ENCODE data around the gene NTSR1. TPM values are rescaled to one million over a fixed set of nuclear protein-coding genes. Genes with fewer than 3 reads are reported as not detected.

NTSR1 gene
- polyA plus RNA-seq, 4 donors, result 0.99 to 1.6 (median 1.5) TPM

GRCh38 chr20:62706857-62707256, 1.8 kb upstream of the NTSR1 start:
- DNase-seq (ENCODE audit: low read depth in 4 of 4, low spot score in 2 of 4), result no peak

- no peak for DNase-seq (ENCODE audit: low read depth in 4 of 4, low spot score in 2 of 4)
Measured at GRCh38 chr20:62707276-62707920, 1.2 kb upstream of the NTSR1 start.

GRCh38 chr20:62707921-62708521, 615 bp upstream of the NTSR1 start:
- DNase-seq (ENCODE audit: low read depth in 4 of 4, low spot score in 2 of 4), result no peak

- no peak for DNase-seq (ENCODE audit: low read depth in 4 of 4, low spot score in 2 of 4)
Measured at GRCh38 chr20:62709537-62709905, 885 bp downstream of the NTSR1 start.

DNA sequence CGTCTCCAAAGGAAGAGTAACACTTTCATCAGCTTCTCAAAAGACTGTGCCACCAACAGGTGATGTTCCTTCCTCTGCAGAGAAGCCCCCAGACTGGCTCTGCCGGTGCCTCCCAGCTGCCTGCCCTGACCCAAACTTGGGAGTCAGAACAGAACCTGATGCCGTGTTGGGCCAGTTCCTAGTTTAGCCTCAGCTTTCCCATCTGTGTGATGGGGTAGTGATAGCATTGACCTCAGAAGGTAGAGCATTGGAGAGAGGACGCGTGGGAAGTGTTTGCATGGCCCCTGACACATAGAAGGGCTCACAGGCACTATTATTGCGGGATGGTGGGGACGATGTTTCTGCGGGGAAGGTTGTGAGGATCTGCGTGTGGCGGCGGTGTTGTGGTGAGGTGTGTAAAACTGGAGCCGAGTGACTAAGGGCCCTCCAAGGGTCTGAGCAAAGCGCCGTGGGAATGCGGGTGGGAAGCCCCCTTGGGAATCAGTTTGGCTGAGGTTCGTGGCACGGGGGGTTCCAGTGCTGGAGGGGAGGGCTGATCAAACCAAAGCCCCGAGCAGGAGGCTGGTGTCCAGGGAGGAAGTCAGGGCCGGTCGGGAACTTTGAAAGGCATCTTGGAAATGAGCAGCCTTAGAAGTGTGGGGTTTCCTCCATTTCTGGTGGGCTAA, 1.7 kb downstream of the NTSR1 start:
- no peak for DNase-seq (ENCODE audit: low read depth in 4 of 4, low spot score in 2 of 4)

- DNase-seq (ENCODE audit: low read depth in 4 of 4, low spot score in 2 of 4), result no peak
Measured at GRCh38 chr20:62710886-62711702, 2.5 kb downstream of the NTSR1 start.

DNA sequence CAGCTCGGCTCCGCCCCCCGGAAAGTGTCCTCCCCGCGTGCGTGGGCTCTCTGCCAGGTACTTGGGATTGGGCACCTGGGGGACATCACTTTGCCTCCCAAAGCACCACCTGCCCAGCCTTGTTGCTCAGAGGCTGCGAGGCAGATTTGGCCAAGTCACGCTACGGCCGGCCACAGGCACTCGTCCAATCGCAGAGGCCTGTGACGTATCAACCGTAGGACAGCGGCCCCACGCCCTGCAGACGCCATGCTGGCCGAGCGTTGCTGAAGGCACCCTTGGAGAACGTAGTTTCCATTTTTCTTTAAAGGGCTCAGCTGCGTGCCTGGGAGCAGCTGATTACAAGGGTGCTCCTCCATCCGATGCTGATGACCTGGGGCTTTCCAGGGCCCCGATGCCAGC, 3.1 kb downstream of the NTSR1 start:
- DNase-seq (ENCODE audit: low read depth in 4 of 4, low spot score in 2 of 4), result no peak

DNA sequence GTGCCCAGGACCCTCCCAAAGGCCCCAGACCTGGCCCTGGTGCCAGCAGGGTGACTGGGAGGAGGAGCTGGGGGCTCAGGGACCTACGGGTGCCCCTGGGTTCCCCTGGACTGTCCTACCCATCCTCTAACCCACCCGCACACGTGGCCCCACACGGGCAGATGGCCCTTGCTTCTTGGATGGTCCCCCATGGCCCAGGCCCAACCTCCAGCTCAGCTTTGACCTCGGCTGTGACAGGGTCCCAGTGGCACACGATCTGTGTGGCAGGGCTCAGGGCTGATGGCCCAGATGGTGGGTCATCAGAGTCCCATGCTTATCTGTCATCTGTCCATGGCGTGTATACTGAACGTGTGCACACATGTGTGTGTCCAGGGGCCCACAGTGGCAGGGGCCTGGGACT, 4.0 kb downstream of the NTSR1 start:
- no peak for DNase-seq (ENCODE audit: low read depth in 4 of 4, low spot score in 2 of 4)

GRCh38 chr20:62714006-62714405, 5.4 kb downstream of the NTSR1 start:
- no peak for DNase-seq (ENCODE audit: low read depth in 4 of 4, low spot score in 2 of 4)

DNA sequence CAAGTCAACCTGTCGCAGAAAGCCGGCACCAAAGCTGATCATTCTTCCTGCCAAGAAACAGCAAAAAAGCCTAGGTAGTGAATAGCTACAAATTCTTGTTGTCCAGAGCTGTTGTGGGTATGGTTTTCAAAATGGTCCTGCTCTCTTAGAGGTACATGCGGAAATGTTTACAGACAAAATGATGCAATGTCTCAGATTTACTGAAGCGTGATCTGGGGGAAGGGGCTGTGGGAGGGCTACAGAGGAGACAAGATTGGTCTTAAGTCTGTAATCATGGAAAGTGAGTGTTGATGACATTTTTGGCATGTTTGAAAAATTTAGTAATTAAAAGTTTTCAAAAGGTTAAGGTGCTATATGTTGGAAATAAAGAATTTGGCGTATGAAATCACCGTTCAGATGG, 6.2 kb downstream of the NTSR1 start:
- DNase-seq (ENCODE audit: low read depth in 4 of 4, low spot score in 2 of 4), result no peak

- no peak for DNase-seq (ENCODE audit: low read depth in 4 of 4, low spot score in 2 of 4)
Measured at GRCh38 chr20:62715201-62715600, 6.6 kb downstream of the NTSR1 start.

GRCh38 chr20:62716198-62716940, 7.7 kb downstream of the NTSR1 start:
- no peak for DNase-seq (ENCODE audit: low read depth in 4 of 4, low spot score in 2 of 4)

DNA sequence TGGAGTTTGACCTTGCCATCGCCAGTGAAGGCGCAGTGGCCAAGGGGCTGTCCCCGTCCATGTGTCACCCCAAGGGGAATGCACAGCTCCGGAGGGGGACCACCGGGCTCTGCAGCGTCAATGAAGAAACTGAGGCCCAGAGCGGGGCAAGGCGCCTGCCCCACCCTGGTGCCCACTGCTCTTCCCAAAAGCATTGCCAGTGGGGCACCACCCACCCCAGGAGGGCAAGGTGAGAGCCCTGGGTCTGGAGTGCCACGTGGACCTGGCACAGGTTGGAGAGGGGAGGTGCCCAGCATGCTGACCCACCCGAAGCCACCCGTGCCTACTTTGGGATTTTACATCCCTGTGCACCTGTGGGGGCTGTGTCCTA, 8.3 kb downstream of the NTSR1 start:
- no peak for DNase-seq (ENCODE audit: low read depth in 4 of 4, low spot score in 2 of 4)

- DNase-seq (ENCODE audit: low read depth in 4 of 4, low spot score in 2 of 4), result no peak
Measured at GRCh38 chr20:62717933-62718332, 9.3 kb downstream of the NTSR1 start.

DNA sequence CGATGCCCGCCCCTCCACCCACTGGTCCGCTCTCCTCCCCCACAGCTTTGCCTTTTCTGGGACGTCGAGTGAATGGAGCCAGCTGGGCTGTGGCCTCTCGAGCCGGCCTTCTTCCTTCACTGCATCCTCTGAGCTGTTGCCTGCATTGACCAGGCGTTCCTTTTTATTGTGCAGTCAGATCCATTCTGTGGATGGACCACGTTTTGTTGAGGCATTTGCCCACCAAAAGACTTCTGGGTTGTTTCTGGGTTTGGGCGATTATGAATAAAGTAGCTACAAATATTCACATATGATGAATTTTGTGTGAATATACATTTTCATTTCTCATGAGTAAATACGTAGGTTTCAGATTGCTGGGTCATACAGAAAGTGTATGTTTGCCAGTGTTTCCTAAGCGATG, 9.9 kb downstream of the NTSR1 start:
- no peak for DNase-seq (ENCODE audit: low read depth in 4 of 4, low spot score in 2 of 4)

DNA sequence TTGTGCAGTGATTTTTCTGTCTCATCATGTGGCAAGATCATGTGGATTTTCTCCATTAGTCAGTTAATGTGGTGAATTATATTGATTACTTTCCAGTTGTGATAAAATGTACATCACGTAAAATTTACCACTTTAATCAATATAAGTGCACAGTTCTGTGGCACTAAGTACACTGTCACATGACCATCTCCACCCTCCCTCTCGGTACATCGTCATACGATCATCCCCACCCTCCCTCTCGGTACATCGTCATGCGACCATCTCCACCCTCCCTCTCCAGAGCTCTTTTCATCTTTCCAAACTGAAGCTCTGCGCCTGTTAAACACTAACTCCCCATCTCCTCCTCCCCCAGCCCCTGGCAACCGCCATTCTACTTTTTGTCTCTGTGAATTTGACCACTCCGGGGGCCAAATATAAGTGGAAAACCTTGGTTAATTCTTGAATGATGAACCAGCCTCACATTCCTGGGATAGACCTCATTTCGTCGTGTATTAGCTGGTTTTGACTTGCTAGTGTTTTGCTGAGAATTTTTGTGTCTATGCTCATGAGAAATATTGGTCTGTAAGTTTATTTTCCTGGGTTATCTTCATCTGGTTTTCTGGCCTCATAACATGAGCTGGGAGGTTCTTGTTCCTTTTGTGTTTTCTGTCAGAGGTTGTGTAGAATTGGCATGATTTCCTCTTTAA, 10.8 kb downstream of the NTSR1 start:
- no peak for DNase-seq (ENCODE audit: low read depth in 4 of 4, low spot score in 2 of 4)

DNA sequence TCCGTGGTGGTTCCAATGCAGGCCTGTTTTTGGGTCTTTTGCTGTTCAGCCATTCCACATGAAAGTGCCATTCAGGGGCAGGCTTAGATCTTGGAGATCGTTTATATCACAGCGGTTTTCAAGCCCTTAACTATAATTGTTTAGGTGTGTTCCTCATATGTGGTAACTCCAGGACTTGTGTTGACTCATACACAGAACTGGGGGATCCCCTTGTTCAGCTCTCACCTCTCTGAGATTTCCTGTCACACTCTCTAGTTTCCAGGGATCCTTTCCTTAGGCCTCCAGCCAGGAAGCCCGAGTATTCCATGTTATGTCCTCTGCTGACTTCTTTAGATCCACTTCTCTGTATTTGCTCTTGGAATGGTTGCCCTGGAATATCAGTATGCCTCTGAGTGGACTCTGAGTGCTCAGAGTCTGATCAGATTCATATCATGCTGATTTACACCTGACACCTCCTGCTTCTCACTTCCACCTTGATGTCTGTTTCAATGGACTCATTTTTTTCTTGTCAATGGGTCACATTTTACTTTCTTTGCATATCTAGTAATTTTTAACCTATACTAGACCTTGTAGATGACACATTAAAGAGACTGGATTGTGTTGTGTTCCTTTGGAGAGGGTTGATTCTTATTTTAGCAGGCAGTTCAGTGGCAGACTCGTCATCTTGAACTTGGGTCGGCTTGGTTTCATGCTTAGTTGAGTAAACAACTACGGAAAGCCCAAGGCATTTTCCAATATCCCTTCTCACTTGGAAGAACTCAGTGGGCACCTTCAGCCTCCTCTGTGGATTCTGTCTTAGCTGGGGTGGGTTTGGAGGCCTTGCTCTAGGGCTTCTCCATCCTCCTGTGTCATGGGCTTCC, 13.1 kb downstream of the NTSR1 start:
- no peak for DNase-seq (ENCODE audit: low read depth in 4 of 4, low spot score in 2 of 4)

DNA sequence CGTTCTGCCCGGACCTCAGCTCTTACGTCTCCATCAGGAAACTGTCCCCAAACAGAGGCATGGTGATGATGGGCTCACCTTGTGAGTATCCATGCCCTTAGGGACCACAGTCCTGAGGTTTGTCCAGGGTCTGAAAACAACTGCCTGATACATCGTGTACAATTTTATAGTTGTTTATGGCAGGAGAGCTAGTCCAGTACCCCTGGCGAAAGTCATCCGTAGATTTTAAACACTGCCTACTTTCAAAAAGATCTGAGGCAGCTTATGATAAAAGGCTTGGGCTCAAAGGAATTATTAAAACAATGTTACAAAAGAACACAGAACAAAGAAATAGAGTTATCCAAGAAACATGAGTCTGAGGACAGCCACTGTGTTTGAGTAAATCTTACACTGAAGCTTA, 14.0 kb downstream of the NTSR1 start:
- DNase-seq (ENCODE audit: low read depth in 4 of 4, low spot score in 2 of 4), result no peak

GRCh38 chr20:62723351-62723750, 14.7 kb downstream of the NTSR1 start:
- DNase-seq (ENCODE audit: low read depth in 4 of 4, low spot score in 2 of 4), result no peak

All from left renal cortex interstitium (tissue), 4 donors.